Vagina (tissue), 2 donors: ENCODE results near the gene ETS1.

Experiments
- POLR2A ChIP-seq, 2 donors: fragments of 450-650 bp; IDR thresholded peaks; one replicate each; pipeline ENCODE4 v1.6.1; 2017; ENCODE audit warnings: antibody characterized with exemption in 2 of 2, mild to moderate bottlenecking in 2 of 2, moderate library complexity in 2 of 2
- POLR2AphosphoS5 ChIP-seq, 2 donors: sonication (generic); formaldehyde crosslinking; IDR thresholded peaks; one replicate each; pipeline ENCODE4 v1.9.0; 2017; ENCODE audit warnings: antibody characterized with exemption in 2 of 2, mild to moderate bottlenecking in 2 of 2, low read depth in 1 of 2; ENCODE audit not compliant: insufficient read depth in 1 of 2
- TF ChIP-seq, protein P1 (sequence below), 3 experiments: fragments of 450-650 bp in 2 of 3; fragments of 200-600 bp in 1 of 3; sonication (generic) in 1 of 3; IDR thresholded peaks; one replicate each; pipeline ENCODE4 v1.5.1; 2017 to 2019; ENCODE audit warnings: antibody characterized with exemption in 3 of 3, mild to moderate bottlenecking in 2 of 3, moderate library complexity in 2 of 3

DNA sequence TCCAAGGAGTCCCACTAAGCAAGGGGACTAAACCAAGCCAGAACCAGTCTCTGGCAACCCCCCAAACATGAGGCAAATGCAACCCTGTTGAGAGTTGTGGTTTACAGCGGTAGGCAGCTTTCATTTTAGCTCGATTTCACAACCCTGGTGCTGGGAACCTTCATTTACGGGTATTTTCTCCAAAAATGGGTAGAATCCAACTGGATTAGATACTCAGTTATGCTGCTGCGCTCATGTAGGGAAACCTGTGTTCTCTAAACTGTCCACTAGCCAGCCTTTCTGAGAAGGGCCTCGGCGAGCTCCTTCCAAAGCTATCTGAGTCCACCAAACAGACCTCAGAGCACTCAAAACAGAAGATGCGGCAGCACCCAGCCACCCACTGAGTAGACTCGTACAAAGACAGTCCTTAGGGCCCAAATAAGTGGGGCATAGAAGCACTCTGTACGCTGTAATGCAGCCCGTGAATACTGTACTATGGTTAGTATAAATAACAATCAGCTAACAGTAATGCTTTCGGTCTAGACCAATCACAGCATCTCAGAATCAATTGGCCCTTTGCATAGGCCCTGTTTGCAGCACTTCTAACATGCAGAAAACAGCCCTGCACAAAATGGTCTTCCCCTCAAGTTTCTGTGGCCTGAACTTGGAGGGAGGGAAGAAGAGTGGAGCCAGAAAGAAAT lies 104.7 kb downstream of the ETS1 start:
- TF ChIP-seq, protein P1, sequence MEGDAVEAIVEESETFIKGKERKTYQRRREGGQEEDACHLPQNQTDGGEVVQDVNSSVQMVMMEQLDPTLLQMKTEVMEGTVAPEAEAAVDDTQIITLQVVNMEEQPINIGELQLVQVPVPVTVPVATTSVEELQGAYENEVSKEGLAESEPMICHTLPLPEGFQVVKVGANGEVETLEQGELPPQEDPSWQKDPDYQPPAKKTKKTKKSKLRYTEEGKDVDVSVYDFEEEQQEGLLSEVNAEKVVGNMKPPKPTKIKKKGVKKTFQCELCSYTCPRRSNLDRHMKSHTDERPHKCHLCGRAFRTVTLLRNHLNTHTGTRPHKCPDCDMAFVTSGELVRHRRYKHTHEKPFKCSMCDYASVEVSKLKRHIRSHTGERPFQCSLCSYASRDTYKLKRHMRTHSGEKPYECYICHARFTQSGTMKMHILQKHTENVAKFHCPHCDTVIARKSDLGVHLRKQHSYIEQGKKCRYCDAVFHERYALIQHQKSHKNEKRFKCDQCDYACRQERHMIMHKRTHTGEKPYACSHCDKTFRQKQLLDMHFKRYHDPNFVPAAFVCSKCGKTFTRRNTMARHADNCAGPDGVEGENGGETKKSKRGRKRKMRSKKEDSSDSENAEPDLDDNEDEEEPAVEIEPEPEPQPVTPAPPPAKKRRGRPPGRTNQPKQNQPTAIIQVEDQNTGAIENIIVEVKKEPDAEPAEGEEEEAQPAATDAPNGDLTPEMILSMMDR (IDR thresholded peaks at IDR 0.05) = no peak
- TF ChIP-seq POLR2AphosphoS5 (IDR thresholded peaks at IDR 0.05; ENCODE audit: insufficient read depth in 1 of 2, low read depth in 1 of 2) (no peak), POLR2A (IDR thresholded peaks at IDR 0.05) (no peak)
